Measurements from ENCODE around the gene YRDC.

DNA sequence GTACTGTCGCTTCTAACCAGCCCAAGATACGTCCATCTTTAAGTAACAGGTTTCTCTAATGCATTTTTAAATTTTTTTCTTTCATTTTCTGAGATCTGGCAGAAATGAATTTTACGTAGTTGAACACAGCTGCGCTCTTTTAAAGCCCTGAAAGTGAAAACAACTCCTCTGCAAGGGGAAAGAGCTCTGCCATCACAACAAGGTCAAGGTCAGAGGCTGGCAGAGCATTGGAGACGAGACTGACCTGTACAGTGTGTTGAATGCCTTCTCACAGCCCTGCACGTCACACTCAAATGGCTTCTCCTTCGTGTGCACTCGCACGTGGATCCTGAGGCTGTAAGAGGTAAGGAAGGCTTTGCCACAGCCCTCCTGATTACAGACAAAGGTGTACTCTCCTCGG lies 31.7 kb upstream of the YRDC start:
- TF ChIP-seq MYBL2 (CRISPR knock-in tag; IDR thresholded peaks at IDR 0.05) = no peak
- TF ChIP-seq, protein P1, sequence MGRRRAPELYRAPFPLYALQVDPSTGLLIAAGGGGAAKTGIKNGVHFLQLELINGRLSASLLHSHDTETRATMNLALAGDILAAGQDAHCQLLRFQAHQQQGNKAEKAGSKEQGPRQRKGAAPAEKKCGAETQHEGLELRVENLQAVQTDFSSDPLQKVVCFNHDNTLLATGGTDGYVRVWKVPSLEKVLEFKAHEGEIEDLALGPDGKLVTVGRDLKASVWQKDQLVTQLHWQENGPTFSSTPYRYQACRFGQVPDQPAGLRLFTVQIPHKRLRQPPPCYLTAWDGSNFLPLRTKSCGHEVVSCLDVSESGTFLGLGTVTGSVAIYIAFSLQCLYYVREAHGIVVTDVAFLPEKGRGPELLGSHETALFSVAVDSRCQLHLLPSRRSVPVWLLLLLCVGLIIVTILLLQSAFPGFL (CRISPR knock-in tag; IDR thresholded peaks at IDR 0.05; ENCODE audit: borderline replicate concordance) = no peak
- TF ChIP-seq, protein P2, sequence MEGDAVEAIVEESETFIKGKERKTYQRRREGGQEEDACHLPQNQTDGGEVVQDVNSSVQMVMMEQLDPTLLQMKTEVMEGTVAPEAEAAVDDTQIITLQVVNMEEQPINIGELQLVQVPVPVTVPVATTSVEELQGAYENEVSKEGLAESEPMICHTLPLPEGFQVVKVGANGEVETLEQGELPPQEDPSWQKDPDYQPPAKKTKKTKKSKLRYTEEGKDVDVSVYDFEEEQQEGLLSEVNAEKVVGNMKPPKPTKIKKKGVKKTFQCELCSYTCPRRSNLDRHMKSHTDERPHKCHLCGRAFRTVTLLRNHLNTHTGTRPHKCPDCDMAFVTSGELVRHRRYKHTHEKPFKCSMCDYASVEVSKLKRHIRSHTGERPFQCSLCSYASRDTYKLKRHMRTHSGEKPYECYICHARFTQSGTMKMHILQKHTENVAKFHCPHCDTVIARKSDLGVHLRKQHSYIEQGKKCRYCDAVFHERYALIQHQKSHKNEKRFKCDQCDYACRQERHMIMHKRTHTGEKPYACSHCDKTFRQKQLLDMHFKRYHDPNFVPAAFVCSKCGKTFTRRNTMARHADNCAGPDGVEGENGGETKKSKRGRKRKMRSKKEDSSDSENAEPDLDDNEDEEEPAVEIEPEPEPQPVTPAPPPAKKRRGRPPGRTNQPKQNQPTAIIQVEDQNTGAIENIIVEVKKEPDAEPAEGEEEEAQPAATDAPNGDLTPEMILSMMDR (IDR thresholded peaks at IDR 0.05) = no peak
- no peak for TF ChIP-seq CREM (CRISPR knock-in tag; IDR thresholded peaks at IDR 0.05)
- no peak for TF ChIP-seq CREB1 (CRISPR knock-in tag; IDR thresholded peaks at IDR 0.05)
- TF ChIP-seq TEAD4 (CRISPR knock-in tag; IDR thresholded peaks at IDR 0.05) = no peak
- TF ChIP-seq SP1 (CRISPR knock-in tag; conservative IDR thresholded peaks at IDR 0.05) = no peak
- TF ChIP-seq, protein P3, sequence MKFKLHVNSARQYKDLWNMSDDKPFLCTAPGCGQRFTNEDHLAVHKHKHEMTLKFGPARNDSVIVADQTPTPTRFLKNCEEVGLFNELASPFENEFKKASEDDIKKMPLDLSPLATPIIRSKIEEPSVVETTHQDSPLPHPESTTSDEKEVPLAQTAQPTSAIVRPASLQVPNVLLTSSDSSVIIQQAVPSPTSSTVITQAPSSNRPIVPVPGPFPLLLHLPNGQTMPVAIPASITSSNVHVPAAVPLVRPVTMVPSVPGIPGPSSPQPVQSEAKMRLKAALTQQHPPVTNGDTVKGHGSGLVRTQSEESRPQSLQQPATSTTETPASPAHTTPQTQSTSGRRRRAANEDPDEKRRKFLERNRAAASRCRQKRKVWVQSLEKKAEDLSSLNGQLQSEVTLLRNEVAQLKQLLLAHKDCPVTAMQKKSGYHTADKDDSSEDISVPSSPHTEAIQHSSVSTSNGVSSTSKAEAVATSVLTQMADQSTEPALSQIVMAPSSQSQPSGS (CRISPR knock-in tag; IDR thresholded peaks at IDR 0.05; ENCODE audit: borderline replicate concordance, low read depth) = no peak
- TF ChIP-seq, protein P4, sequence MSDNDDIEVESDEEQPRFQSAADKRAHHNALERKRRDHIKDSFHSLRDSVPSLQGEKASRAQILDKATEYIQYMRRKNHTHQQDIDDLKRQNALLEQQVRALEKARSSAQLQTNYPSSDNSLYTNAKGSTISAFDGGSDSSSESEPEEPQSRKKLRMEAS (CRISPR knock-in tag; IDR thresholded peaks at IDR 0.05) = no peak
- TF ChIP-seq, protein P5, sequence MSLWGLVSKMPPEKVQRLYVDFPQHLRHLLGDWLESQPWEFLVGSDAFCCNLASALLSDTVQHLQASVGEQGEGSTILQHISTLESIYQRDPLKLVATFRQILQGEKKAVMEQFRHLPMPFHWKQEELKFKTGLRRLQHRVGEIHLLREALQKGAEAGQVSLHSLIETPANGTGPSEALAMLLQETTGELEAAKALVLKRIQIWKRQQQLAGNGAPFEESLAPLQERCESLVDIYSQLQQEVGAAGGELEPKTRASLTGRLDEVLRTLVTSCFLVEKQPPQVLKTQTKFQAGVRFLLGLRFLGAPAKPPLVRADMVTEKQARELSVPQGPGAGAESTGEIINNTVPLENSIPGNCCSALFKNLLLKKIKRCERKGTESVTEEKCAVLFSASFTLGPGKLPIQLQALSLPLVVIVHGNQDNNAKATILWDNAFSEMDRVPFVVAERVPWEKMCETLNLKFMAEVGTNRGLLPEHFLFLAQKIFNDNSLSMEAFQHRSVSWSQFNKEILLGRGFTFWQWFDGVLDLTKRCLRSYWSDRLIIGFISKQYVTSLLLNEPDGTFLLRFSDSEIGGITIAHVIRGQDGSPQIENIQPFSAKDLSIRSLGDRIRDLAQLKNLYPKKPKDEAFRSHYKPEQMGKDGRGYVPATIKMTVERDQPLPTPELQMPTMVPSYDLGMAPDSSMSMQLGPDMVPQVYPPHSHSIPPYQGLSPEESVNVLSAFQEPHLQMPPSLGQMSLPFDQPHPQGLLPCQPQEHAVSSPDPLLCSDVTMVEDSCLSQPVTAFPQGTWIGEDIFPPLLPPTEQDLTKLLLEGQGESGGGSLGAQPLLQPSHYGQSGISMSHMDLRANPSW (CRISPR knock-in tag; conservative IDR thresholded peaks at IDR 0.05; ENCODE audit: low read depth) = no peak
- TF ChIP-seq JUN (CRISPR knock-in tag; IDR thresholded peaks at IDR 0.05) = no peak
- TF ChIP-seq, protein P6, sequence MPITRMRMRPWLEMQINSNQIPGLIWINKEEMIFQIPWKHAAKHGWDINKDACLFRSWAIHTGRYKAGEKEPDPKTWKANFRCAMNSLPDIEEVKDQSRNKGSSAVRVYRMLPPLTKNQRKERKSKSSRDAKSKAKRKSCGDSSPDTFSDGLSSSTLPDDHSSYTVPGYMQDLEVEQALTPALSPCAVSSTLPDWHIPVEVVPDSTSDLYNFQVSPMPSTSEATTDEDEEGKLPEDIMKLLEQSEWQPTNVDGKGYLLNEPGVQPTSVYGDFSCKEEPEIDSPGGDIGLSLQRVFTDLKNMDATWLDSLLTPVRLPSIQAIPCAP (CRISPR knock-in tag; IDR thresholded peaks at IDR 0.05) = no peak
